HEK293T (cell line): ENCODE data around the gene ABI3BP.

Source experiments
- ARNT ChIP-seq: fragments of 450-650 bp; IDR thresholded peaks from 2 replicates; pipeline ENCODE4 v1.6.1; 2017; ENCODE audit warnings: mild to moderate bottlenecking
- BHLHE40 ChIP-seq: fragments of 450-650 bp; IDR thresholded peaks from 2 replicates; pipeline ENCODE4 v1.6.1; 2016; ENCODE audit warnings: mild to moderate bottlenecking, moderate library complexity, borderline replicate concordance
- CTBP1 ChIP-seq: fragments of 450-650 bp; IDR thresholded peaks from 2 replicates; pipeline ENCODE4 v1.6.1; 2016; ENCODE audit warnings: borderline replicate concordance
- ELF4 ChIP-seq: fragments of 450-650 bp; IDR thresholded peaks from 2 replicates; pipeline ENCODE4 v1.6.1; 2017; ENCODE audit warnings: antibody characterized with exemption
- FOXA1 ChIP-seq: fragments of 450-650 bp; IDR thresholded peaks from 2 replicates; pipeline ENCODE4 v1.6.1; 2016; ENCODE audit warnings: mild to moderate bottlenecking
- FOXM1 ChIP-seq: fragments of 450-650 bp; IDR thresholded peaks from 2 replicates; pipeline ENCODE4 v1.6.1; 2017; ENCODE audit warnings: mild to moderate bottlenecking, borderline replicate concordance
- HDGF ChIP-seq: fragments of 450-650 bp; IDR thresholded peaks from 2 replicates; pipeline ENCODE4 v1.6.1; 2017; ENCODE audit warnings: antibody characterized with exemption, borderline replicate concordance
- L3MBTL2 ChIP-seq: fragments of 450-650 bp; conservative IDR thresholded peaks from 2 replicates; pipeline ENCODE4 v1.6.1; 2016; ENCODE audit warnings: mild to moderate bottlenecking
- LEF1 ChIP-seq: fragments of 450-650 bp; IDR thresholded peaks from 2 replicates; pipeline ENCODE4 v1.6.1; 2017; ENCODE audit warnings: mild to moderate bottlenecking, borderline replicate concordance
- NFRKB ChIP-seq: fragments of 450-650 bp; IDR thresholded peaks from 2 replicates; pipeline ENCODE4 v1.6.1; 2016; ENCODE audit warnings: mild to moderate bottlenecking, moderate library complexity
- SP1 ChIP-seq: fragments of 450-650 bp; IDR thresholded peaks from 2 replicates; pipeline ENCODE4 v1.6.1; 2017
- TARDBP ChIP-seq: fragments of 450-650 bp; IDR thresholded peaks from 2 replicates; pipeline ENCODE4 v1.6.1; 2016
- ZNF384 ChIP-seq: fragments of 450-650 bp; IDR thresholded peaks from 2 replicates; pipeline ENCODE4 v1.6.1; 2016
- TF ChIP-seq, protein P1 (sequence below): fragments of 450-650 bp; IDR thresholded peaks from 2 replicates; pipeline ENCODE4 v1.6.1; 2016

DNA sequence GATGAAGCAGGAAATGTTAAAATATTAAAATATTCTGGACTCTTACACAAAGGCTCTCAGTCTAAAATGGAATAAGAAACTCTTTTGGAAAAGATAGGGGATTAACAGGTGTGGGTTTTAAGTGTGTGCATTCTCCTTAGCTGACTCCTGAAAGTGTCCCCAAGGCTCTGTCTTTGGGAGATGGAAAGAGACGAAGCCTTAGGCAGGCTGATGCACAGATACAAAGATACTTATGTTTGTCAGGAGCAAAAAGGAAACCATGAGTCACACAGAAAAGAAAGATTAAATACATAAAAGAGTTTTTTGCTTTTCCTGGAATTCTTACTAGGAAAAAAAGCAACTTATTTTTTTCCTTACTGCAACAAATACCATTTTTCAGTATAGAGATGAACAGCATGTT, 23.8 kb upstream of the ABI3BP start:
- TF ChIP-seq SP1 (no peak), CTBP1 (no peak), TARDBP (no peak), ARNT (no peak), NFRKB (no peak), FOXM1 (no peak), HDGF (no peak), ELF4 (no peak), FOXA1 (no peak), LEF1 (no peak), BHLHE40 (no peak), ZNF384 (no peak), L3MBTL2 (no peak)
- TF ChIP-seq, protein P1, sequence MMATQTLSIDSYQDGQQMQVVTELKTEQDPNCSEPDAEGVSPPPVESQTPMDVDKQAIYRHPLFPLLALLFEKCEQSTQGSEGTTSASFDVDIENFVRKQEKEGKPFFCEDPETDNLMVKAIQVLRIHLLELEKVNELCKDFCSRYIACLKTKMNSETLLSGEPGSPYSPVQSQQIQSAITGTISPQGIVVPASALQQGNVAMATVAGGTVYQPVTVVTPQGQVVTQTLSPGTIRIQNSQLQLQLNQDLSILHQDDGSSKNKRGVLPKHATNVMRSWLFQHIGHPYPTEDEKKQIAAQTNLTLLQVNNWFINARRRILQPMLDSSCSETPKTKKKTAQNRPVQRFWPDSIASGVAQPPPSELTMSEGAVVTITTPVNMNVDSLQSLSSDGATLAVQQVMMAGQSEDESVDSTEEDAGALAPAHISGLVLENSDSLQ = no peak
